Measurements from ENCODE around the gene COL27A1. TPM values are rescaled to one million over a fixed set of nuclear protein-coding genes. Genes with fewer than 3 reads are reported as not detected.

Gene COL27A1
- total RNA-seq, result 13.7 TPM
- long read RNA-seq, partial matches to known transcripts, result 4 of 9 reads
- long read RNA-seq, other reads (novel, unspliced or antisense), result 4 of 9 reads

DNA sequence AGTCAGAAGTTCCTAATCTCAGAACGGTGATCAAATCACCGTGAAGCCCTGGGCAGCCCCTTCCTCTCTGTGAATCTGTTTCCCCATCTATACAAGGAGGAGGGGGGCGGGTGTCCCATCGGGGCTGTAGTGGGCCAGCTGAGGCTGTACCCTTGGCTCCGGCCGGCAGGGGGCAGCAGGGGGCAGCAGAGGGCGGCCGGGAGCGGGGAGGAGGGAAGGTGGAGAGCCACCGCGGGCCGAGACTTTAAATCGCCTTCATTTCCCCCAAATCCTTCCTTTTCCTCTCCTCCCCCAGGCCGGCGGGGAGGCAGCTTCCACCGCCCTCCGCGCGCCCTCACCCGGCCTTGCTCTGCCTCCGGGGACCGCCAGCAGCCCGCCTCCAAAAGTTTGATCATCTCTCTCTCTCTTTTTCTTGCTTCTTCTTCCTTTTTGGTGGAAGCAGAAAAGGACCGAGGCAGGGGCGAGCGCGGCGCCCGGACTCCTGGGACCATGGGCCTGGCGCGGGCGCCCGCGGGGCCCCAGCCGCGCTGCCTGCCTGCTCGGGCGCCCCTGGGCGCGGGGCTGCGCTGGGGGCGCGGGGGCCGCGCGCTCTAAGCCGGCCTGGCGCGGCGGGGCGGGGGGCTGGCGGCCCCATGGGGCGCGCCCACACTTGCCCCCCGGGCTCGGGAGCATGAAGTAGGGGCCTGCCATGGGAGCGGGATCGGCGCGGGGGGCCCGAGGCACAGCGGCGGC is at the start of gene COL27A1:
Gene COL27A1 (plus strand): TSS at position 275 of the 732 bp plus-strand sequence. CDS start 414 bp downstream, at position 689.
- peak; percentile 91 for DNase-seq
- intact Hi-C loops (cut with DNase I), result loop anchor here (10.0 kb wide), 1 partner anchor 129 kb away; no protein-coding TSS in a partner anchor
- Histone ChIP-seq H3K36me3 (no peaks in the 10 kb centered on the region), H3K9me3 (no peaks in the 10 kb centered on the region), H3K4me1 (peaks cover 13% of the 10 kb centered on the region), H3K27me3 (peaks cover 20% of the 10 kb centered on the region), H3K4me3 (peak within 1 kb of the TSS; percentile 60), H3K27ac (no peak within 1 kb of the TSS)
- ATAC-seq, result peak; percentile 93
- TF ChIP-seq, protein P1, sequence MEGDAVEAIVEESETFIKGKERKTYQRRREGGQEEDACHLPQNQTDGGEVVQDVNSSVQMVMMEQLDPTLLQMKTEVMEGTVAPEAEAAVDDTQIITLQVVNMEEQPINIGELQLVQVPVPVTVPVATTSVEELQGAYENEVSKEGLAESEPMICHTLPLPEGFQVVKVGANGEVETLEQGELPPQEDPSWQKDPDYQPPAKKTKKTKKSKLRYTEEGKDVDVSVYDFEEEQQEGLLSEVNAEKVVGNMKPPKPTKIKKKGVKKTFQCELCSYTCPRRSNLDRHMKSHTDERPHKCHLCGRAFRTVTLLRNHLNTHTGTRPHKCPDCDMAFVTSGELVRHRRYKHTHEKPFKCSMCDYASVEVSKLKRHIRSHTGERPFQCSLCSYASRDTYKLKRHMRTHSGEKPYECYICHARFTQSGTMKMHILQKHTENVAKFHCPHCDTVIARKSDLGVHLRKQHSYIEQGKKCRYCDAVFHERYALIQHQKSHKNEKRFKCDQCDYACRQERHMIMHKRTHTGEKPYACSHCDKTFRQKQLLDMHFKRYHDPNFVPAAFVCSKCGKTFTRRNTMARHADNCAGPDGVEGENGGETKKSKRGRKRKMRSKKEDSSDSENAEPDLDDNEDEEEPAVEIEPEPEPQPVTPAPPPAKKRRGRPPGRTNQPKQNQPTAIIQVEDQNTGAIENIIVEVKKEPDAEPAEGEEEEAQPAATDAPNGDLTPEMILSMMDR (IDR thresholded peaks at IDR 0.05), result peak; percentile 96

DNA sequence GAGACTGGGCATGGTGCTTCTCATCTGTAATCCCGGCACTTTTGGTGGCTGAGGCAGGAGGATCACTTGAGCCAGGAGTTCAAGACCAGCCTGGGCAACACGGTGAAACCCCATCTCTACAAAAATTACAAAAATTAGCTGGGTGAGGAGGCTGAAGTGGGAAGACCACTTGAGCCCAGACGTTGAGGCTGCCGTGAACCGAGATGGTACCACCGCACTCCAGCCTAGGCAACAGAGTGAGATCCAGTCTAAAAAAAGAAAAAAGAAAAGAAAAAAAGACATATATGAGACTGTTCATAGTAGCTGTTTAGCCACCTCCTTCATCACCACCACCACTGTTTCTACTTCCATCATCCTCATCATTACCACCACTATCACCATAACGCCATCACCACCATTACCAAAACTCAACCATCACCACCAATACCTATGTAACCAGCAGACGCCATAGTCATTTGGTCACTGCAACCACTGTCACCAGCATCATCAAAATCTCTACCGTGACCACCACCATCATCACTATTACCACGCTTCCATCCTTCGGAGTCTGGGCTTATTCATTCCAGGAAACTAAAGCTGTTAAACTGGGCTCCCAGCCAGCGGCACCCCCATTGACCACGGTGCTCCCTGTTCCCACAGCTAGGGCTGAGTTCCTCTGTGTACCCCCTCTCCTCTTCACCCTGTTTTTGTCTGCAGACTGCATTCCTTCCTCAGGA is 47.9 kb upstream of the COL27A1 start:
- TF ChIP-seq, protein P1 (IDR thresholded peaks at IDR 0.05), result no peak
- H3K4me3 ChIP-seq, result no peak overlapping the region
- intact Hi-C loops (cut with DNase I), result no loop called here
- no peaks in the 10 kb centered on the region for H3K9me3 ChIP-seq
- no peak overlapping the region for H3K27ac ChIP-seq
- peaks cover 4% of the 10 kb centered on the region for H3K27me3 ChIP-seq
- H3K4me1 ChIP-seq, result no peaks in the 10 kb centered on the region
- no peaks in the 10 kb centered on the region for H3K36me3 ChIP-seq
- ATAC-seq (no peak), DNase-seq (peak; percentile 34)

DNA sequence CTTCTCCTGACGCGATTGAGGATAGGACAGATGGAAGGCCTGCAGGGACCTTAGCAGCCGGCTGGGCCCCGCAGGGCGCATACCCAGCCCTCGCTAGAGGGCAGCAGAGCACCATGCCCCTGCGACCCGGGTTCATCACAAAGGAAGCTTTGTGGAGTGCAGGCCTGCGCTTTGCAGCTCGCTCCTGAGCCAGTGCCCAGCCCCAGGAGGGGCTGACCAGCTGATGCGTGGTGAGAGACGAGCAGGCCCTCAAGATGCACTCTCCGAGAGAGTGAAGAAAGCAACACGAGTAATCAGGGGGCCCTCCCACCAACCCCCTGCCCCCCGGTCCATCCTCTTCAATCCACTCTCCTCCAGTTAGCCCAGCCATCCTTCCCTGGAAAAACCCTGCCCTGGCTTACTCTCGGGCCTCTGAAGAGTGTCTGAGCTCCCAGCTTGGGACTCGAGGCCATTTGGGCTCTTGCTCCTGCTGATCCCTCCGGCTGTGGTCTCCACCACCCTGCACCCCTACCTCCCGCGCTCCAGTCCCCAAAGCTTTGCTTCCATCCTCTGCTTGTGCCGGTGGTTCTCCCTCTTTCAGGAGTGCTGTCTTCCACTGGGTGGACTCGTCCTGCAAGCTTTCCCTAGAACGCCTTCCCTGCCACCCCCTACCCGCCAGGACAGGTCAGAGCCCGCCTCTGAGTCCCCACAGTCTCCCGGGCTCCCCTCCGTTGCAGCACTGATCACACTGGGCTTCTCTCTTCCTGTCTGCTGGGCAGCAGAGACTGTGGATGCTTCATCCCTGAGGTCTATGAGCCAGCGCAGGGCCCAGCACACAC is 47.1 kb upstream of the COL27A1 start:
- Histone ChIP-seq H3K4me3 (no peak overlapping the region), H3K9me3 (no peaks in the 10 kb centered on the region), H3K4me1 (no peaks in the 10 kb centered on the region), H3K36me3 (no peaks in the 10 kb centered on the region), H3K27me3 (peaks cover under 1% of the 10 kb centered on the region), H3K27ac (no peak overlapping the region)
- TF ChIP-seq, protein P1 (IDR thresholded peaks at IDR 0.05), result peak; percentile 90
- DNase-seq (peak; percentile 90), ATAC-seq (peak; percentile 99)
- intact Hi-C loops (cut with DNase I), result no loop called here

DNA sequence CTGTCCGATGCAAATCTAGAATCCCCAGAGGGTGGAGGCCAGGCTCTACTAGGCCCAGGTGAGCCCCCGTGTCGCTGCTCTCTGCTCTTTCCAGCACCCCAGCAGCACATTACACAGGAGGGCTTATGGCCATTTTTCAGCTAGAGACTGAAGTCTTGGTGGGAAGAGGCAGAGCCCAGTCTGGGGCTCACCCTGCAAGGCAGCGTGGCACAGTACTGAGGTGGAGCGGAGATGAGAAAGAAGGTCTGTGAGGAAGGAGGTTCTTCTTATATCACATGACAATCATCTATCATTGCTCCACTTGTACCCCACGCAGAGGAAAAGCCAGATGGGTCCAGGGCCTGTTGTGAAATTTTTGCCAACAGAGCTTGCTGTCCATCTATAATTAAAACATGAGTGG is 46.2 kb upstream of the COL27A1 start:
- Histone ChIP-seq H3K27me3 (no peaks in the 10 kb centered on the region), H3K36me3 (no peaks in the 10 kb centered on the region), H3K4me1 (peaks cover 4% of the 10 kb centered on the region), H3K9me3 (no peaks in the 10 kb centered on the region), H3K27ac (no peak overlapping the region), H3K4me3 (no peak overlapping the region)
- intact Hi-C loops (cut with DNase I), result no loop called here
- peak; percentile 35 for DNase-seq
- TF ChIP-seq, protein P1 (IDR thresholded peaks at IDR 0.05), result no peak
- ATAC-seq, result no peak

DNA sequence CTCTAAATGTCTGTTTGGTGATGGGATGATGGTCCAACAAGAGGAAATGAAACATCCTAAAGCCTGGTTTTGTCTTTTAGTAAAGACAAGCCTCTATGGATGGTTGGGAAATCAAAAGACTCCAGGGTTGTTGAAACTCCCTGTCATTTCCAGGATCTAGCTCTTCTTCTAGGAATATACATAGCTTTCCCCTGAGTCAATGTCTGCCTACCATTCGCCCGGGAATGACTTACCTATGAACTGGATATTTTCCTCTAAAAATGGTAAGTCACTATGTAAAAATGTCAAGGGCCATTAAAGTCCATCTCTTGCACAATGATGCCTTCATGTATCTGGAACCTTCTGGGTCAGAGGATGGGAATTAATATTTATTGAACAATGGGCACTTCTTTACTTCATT is 45.2 kb upstream of the COL27A1 start:
- H3K27me3 ChIP-seq, result no peaks in the 10 kb centered on the region
- peaks cover 4% of the 10 kb centered on the region for H3K4me1 ChIP-seq
- H3K27ac ChIP-seq, result no peak overlapping the region
- DNase-seq, result no peak
- TF ChIP-seq, protein P1 (IDR thresholded peaks at IDR 0.05), result no peak
- H3K9me3 ChIP-seq, result no peaks in the 10 kb centered on the region
- H3K36me3 ChIP-seq, result no peaks in the 10 kb centered on the region
- intact Hi-C loops (cut with DNase I), result no loop called here
- no peak overlapping the region for H3K4me3 ChIP-seq
- ATAC-seq, result no peak

Data from upper lobe of right lung (tissue), 1 donor.